ENCODE measurements around the gene RELB.
A peak's percentile ranks its signal among the peaks of the same experiment; 100 is the strongest.
"Not testable (repeated sequence)": the region's sequence is repeated elsewhere in the genome, so short reads cannot be mapped to it uniquely, and the experiment has no call there.

The RELB gene, protein sequence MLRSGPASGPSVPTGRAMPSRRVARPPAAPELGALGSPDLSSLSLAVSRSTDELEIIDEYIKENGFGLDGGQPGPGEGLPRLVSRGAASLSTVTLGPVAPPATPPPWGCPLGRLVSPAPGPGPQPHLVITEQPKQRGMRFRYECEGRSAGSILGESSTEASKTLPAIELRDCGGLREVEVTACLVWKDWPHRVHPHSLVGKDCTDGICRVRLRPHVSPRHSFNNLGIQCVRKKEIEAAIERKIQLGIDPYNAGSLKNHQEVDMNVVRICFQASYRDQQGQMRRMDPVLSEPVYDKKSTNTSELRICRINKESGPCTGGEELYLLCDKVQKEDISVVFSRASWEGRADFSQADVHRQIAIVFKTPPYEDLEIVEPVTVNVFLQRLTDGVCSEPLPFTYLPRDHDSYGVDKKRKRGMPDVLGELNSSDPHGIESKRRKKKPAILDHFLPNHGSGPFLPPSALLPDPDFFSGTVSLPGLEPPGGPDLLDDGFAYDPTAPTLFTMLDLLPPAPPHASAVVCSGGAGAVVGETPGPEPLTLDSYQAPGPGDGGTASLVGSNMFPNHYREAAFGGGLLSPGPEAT

DNA sequence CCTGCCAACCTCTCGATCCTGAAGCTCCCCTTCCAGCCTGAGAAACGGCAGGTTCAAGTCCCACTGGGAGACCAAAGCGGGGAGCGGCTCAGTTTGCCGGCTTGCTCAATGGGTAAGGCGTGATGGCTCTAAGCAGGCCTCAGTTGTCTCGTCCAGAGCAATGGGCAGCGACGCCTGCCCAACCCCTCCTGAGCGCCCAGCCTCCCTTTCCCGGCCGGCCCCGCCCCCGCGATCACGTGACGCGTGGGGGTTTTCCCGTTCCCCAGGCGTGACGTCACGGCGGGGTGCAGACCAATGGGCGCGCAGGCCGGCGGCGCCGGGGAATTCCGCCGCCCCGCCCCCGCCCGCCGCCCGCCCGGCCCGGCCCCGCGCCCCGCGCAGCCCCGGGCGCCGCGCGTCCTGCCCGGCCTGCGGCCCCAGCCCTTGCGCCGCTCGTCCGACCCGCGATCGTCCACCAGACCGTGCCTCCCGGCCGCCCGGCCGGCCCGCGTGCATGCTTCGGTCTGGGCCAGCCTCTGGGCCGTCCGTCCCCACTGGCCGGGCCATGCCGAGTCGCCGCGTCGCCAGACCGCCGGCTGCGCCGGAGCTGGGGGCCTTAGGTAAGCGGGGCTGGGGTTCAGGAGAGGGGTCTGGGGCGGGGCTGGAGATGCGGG lies at the start of gene RELB:
TSS of gene RELB (plus strand) at position 378 of the 653 bp plus-strand sequence. CDS start at position 494, 116 bp downstream.
- peak; percentile 39 for DNase-seq

DNA sequence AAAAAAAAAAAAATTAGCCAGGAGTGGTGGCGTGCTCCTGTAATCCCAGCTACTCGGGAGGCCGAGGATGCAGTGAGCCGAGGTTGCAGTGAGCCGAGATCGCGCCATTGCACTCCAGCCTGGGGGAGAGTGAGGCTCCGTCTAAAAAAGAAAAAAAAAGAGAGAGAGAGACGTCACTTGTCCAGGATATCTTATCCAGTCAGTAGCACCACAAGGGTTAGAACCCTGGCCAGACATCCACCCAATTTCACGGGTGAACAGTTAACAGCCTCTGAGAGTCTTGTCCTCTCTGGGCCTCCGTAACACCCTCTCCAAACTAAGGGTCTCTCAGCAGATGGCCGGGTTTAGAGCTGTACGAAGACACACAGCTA lies 47.0 kb upstream of the RELB start:
- no peak for DNase-seq

DNA sequence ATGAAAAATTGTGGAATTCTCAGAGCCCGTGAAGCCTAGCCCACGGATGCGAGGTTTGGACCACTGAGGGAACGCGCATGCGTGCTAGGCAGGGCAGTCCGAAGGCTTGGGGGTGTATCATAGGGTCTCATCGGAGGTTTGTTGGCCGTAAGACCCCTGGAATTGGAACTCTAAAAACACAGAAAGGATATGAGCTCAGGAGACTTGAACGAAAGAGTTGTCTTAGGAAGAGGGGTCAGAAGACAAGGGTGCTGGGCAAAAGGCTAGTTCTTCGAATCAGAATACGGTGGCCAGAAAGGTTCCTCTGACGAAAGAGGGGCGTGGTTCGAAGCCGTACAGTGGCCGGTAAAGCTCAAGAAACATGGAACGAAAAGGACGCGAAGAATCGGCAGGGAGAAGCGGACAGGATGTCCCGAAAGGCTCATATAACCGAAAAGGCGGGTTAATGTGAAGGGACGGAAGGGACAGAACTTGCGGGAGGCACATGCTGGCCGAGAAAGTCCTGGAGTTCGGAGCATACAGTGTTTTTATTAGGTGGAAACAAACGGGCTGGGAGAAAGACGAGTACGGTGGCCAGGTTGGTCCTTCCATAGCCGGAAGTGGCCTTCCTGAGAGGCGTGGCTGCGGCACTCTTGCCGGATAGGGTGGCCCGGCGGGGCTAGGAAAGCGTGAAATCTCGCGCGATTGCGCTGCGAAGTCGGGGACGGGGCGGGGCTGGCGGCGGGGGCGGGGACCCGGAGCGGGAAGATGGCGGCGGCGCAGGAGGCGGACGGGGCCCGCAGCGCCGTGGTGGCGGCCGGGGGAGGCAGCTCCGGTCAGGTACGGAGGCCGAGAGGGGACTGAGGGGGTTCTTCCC lies 46.4 kb upstream of the RELB start, which contains the start of gene CLPTM1:
TSS of gene CLPTM1 (plus strand) at position 732 of the 856 bp plus-strand sequence. CDS start at position 748, 16 bp downstream.
- DNase-seq, result peak; percentile 95

DNA sequence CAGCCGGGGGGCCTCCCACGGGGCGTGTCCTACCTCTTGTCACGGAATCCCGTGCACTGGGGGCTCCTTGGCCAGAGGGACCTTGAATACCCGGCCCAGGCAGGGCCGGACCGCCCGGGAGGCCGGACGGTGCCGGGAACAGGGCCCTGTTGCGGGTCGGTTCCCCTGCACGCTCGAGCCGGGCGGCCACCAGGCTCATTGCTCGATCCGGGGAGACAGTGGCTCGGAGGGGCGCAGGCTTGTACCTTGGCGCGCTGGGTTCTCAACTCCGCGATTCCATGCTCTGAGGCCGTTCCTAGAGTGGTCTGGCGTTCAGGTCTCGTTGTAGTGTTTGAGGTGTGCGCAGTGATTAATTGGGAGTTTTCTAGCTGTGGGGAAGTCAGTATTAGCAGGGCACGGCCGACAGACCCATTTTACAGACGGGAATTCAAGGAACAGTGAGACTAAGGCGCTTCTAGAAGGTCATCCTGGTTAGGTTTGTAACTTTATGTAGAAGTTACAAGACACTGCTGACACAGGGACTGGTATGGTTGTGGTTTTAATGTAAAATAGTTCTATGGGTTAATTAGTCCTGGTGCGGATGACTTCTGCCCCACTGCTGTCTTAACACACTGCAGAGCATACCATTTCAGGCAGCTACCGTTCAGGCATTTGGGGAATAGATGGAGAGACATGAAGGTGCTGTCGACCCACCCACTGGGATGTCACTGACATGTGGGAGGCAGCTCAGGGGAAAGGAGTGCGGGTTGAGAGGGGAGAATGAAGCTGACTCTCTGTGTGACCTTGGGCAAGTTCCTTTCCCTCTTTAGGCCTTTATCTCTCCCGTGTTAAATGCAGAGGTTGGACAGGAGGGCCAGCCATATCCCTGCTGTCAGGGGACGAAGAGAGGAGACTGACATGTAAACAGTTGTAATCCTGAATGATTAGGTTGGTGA lies 45.5 kb upstream of the RELB start:
- no peak for DNase-seq

DNA sequence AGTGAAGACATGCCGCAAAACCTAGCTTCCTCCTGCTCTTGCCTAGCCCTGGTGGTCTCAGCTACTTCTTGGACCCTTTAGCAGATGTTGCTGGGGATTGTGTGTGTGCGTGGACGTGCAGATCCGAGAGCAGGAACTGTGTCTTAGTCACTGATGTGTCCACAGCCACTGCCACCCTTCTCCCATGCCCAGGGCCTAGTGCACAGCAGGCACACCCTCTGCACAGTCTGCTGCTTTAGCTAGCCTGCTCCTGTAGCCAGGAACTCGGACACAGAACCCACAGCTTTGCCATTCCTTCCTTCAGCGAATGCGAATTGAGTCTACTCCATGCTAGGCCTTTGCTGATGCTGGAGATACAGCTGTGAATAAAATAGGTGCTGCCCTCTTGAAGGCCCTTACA lies 43.7 kb upstream of the RELB start:
- no peak for DNase-seq

DNA sequence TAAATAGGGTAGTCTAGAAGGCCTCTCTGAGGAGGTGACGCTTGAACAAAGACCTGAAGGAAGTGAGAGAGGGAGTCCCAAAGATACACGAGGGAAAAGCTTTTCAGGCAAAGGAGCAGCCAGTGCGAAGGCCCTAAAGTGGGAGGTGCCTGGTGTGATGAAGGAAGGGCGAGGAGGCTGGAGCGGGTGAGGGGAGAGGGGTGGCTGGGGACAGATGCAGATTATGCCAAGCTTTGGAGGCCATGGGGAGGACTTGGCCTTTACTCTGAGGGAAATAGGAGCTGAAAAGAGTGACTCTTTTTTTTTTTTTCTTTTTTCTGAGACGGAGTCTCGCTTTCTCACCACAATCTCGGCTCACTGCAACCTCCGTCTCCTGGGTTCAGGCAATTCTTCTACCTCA lies 43.2 kb upstream of the RELB start:
- no peak for DNase-seq

DNA sequence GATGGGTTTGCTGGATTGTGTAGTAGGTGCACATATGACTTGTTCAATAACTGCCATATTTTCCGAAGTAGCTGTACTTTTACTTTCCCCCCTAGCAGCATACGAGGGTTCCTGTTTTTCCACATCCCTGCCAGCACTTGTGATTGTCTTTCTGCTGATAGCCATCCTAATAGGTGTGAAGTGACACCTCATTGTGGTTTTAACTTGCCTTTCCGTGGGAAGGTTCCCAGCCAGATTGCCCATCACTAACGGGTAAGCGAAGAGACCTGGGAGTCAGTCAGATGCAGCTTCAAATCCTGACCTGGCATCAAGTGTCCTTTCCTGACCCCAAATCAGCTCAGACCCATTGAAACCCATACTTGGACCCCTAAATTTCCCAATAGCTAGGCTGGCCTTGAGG lies 41.6 kb upstream of the RELB start:
- DNase-seq, result no peak

DNA sequence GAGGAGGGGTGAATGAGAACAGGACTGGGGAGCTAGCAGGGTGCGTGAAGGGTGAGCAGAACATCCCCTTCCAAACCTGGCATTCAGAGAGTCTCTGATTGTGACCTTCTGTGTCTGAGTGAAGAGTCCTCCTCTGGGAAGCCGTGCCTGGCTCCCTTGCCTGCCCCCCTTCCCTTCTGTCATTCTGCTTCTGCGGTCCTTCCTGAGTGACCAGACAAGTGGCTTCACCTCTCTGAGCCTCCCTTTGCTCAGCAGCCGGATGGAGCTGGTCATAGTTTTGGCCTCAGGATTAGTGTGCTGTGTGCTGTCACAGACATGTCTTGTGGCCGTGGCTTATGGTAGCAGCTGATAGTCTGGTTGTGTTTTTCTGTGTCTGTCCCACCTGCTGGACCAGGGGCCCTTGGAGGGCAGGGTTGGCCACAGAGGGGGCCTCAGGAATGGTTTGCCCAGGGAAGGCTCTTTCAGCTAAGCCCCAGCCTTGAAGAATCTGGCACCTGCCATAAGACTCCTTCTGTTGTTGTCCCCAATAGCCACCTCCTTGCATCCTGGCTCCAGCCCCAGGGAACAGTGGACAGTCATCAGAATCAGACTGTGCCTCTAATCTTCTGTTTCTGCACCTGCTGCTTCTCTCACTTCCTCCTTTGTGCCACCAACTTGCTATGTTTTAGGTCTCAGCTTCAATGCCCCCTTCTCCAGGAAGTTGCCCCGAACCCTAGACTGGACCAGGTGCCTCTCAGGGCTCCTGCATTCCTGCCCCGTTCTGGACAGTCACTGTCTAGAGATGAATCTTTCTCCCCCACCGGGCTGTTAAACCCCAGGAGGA lies 40.1 kb upstream of the RELB start:
- DNase-seq, result no peak

DNA sequence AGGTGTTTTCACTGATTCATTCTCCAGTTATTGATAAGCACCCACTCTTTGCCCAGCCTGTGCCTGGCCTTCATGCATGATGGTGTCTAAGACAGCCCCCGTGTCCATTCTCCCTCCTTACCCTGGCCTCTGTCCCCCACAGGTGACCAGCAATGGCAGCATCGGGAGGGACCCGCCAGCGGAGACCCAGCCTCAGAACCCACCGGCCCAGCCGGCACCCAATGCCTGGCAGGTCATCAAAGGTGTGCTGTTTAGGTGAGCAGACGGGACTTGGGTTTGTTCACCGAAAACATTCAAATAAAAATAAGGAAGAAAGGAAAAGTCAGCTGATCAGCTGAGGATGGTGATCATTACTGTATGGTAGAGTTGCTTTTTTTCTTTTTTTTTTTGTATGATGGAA lies 39.4 kb upstream of the RELB start:
- DNase-seq, result no peak

DNA sequence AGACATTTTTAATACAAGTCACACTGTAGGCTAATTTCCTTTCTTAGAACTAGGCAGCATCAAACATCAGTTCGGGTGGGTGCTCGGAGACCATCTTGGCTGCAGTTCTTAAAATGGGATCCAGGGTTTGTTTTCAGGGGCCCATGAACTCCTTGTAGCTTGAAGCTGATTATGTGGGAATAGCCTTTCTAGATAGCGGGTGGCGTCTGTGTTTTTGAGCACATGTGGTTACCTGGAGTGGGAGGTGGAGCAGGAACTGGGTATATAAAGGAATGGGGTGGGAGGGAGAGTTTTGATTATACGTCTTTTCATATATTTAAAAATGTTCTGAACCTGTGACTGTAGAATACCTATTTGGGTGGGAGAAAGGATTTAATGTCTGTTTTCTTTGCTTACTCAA lies 33.1 kb upstream of the RELB start:
- DNase-seq, result no peak

DNA sequence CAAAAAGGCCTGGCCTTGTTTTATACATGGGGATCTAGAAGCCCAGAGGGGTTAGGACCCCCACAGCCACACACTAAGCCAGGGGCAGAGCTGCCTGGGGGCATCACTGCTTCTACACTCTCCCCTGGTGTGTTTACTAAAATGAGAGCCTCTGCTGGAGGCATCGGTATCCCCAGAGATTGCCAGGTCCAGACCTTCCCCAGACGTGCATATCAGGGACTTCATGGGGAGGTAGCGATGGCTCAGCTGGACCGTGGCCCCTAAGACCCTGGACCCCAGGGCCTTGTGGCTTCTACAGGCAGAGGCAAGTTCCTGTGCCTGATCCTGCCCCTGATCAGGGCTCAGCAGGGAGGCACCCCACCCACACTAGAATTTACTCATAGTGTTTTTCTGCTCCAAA lies 32.6 kb upstream of the RELB start:
- no peak for DNase-seq

DNA sequence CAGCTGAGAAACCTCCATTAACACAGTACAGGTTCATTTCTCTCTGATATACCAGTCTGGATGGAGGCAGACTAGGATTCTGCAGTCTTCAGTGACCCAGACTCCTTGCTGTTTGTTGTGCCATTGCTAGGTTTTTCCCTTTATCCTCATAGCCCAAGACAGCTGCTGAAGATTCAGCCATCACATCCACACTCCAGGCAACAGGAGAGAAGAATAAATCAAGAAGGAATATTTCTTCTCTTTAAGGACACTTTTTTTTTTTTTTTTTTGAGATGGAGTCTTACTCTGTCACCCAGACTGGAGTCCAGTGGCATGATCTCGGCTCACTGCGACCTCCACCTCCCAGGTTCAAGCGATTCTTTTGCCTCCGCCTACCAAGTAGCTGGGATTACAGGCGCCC lies 31.8 kb upstream of the RELB start:
- DNase-seq, result no peak

DNA sequence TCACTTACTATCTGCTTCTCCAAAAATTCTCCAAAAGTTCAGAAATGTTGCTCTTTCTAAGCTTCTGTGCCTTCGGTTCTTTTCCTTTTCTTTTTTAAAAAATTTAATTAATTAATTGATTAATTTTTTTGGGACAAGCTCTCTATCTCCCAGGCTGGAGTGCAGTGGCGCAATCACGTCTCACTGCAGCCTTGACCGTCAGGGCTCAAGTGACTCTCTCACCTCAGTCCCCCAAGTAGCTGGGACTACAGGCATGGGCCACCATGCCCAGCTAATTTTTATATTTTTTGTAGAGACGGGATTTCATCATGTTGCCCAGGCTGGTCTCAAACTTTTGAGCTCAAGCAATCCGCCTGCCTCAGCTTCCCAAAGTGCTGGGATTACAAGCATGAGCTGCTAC lies 29.8 kb upstream of the RELB start:
- DNase-seq, result not testable (repeated sequence)

DNA sequence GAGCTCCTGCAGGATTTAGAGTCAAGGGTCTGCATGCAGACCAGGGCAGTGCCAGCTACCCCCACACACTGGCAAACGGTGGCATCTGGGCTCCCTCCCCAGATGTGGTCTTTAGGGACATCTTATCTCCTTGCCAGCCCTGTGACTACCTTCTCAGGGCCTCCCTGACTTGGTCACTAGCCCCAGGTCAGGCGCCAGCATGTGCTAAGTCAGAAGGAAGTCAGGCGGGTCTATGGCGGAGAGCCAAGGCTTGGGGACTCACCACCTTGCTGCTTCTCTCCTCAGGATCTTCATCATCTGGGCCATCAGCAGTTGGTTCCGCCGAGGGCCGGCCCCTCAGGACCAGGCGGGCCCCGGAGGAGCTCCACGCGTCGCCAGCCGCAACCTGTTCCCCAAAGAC lies 28.5 kb upstream of the RELB start:
- no peak for DNase-seq

DNA sequence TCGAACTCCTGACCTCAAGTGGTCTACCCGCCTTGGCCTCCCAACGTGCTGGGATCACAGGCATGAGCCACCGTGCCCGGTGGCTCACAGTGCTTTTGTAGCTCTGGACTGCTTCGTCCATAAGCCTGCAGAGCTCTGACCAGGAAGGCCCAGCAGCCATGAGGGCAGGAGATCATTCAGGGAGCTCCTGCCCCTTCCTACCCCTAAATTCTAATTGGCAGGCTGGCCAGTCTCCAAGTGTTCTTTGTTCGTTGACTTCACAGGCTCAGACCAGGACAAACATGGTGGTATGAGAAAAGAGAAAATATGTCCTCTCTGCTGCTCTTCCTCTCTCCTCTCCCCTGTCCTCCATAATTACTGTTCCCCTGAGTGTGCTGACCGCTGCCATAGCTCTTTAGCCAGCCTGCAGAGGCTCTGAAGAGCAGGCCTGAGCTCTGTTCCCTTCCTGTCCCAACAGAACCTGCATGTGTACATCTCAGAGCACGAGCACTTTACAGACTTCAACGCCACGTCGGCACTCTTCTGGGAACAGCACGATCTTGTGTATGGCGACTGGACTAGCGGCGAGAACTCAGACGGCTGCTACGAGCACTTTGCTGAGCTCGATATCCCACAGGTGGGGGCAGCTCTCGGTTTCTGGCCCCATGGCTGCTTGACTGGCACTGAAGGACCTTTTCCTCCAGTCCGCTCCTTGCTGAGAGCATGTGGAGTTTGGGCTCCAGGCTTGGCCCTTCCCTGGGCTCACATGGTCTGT lies 27.1 kb upstream of the RELB start:
- no peak for DNase-seq

DNA sequence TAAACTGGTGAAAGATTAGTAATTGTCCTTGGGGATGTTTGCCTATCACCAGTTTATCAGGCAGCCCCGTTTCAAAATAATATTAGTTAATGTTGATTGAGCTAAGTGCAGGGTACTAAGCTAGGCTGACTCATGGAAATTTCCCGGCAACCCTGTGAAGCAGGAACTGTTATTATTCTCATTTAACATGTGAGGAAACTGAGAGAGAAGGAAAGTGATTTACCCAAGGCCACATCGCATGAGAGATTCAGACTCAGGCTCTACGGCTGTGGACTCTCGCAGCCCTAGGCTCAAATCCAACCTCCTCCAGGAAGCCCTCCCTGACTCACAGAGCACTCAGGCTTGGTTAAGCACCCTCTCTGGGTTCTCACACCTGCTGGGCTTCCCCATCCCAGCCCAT lies 26.4 kb upstream of the RELB start:
- DNase-seq, result no peak

DNA sequence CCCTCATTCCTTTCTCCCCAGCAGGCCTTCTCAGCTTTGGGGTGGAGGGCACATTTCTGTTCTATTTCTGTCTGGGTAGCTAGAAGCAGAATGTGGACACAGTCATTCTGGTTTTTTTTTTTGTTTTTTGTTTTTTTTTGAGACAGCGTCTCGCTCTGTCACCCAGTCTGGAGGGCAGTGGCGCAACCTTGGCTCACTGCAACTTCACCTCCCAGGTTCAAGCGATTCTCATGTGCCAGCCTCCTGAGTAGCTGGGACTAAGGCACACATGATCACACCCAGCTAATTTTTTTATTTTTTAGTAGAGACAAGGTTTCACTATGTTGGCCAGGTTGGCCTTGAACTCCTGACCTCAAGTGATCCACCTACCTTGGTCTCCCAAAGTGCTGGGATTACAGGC lies 25.8 kb upstream of the RELB start:
- no peak for DNase-seq

DNA sequence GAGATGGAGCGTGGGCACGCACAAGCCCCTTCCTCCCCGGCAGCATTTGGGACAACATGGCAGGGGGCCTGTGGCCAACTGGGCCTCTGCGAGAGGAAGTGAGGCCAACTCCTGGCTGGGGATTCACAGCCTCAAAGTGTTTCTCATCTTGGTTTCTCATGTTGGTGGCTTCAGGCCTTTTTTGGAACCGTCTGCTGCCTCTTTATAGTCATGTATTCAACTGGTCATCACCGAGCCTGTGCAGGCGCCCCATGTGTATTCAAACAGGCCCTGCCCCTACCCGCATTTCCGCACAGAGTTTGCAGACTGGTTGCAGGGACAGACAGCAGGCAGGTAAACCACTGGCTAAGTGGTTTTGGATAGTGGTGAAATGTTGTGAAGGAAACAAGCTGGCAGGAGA lies 17.3 kb upstream of the RELB start:
- DNase-seq, result no peak

DNA sequence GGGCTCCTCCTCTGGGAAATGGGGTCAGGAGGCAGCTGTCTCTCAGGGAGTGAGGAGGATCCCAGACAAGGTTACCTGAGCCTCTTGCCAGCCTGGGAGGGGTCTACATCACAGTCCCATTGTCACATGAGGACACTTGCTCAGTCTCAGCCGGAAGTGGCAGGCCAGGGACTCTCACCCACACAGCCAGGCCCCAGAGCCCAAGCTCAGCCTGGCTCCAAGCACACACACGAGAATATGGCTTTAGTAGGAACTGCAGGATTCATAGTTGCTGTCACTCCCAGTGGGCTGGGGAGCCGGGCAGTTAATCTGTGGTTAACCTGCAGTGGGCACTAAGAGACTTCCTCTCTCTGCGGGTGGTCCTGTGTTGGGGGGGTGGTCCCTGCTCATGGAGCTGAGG lies 15.8 kb upstream of the RELB start:
- DNase-seq, result no peak

DNA sequence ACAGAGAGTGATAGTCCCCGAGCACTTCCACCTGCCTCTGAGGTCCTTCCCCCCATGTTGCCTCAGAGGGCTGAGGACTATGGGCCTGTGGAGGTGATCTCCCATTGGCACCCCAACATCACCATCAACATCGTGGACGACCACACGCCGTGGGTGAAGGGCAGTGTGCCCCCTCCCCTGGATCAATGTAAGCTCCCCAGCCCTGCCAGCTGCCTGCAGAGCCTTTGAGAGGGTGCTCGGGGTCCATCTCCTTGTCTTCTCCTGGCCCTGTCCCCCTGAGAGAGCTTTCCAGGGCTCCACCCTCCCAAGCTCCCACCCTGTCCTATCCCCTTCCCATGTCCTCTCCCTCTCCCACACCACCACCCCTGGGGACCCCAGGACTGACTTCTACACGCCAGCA lies 14.9 kb upstream of the RELB start:
- no peak for DNase-seq
